ENCODE results near the gene ST6GALNAC5.

The ST6GALNAC5 gene

DNA sequence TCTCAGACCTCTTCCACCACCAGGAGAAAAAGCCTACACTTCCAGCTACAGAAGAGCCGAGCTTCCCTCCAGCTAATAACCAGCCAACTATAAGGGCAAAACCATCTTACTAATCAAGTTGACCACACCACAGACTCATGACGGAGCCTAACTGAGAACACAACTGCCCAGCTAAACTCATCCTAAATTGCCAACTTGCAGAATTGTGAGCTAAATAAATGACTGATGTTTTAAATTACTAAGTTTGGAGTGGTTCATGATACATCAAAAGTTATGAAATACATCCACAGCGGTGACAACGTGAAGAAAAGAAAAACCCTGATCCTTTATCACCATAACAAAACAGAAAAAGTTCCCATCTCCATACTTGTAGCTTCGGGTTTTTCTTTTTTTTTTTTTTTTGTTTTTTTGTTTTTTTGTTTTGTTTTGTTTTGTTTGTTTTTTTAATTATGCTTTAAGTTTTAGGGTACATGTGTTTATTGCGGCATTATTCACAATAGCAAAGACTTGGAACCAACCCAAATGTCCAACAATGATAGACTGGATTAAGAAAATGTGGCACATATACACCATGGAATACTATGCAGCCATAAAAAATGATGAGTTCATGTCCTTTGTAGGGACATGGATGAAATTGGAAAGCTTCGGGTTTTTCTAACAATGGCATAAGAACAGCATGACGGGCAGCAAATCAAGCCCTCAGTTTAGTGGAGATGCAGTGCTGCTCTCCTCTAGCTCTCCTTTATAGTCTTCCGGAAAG, 229.4 kb downstream of the ST6GALNAC5 start:
- in situ Hi-C loops (cut with HindIII; ENCODE audit: low sequenced_read_pairs): no loop called here

DNA sequence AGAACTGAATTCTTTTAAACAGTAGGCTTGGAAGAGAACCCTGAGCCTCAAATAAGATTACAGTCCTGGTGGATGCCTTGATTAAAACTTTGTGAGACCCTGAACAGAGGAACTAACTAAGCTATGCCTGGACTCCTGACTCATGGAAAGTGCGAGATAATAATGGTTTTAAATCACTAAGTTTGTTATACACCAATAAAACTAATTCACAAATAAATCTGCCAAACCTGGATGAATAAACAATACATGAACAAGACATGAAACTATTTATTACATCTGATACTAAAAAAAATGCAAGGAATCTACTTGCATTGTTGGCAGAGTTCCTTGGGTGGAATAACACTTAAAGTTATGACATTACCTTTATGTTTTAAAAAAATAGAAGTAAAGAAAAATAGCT, 233.6 kb downstream of the ST6GALNAC5 start:
- in situ Hi-C loops (cut with HindIII; ENCODE audit: low sequenced_read_pairs): no loop called here

DNA sequence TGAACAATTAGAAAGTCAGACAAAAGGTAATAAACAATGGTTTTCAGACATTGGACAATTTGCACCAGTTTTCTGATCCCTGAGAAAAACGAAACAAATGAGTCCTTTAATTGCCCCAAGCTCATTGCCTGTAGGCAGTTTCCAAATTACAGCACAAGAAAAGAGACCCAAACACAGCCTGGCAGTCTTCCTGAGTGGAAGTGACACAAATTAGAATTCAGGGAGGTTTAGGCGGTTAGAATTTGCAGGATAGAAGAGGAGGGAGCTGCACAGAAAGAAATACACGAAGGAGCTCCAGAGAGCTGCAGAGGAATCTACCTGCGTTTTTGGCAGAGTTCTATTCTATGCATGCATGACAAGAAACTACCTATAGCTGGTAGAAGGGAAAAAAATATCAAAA, 236.2 kb downstream of the ST6GALNAC5 start:
- in situ Hi-C loops (cut with HindIII; ENCODE audit: low sequenced_read_pairs): no loop called here

DNA sequence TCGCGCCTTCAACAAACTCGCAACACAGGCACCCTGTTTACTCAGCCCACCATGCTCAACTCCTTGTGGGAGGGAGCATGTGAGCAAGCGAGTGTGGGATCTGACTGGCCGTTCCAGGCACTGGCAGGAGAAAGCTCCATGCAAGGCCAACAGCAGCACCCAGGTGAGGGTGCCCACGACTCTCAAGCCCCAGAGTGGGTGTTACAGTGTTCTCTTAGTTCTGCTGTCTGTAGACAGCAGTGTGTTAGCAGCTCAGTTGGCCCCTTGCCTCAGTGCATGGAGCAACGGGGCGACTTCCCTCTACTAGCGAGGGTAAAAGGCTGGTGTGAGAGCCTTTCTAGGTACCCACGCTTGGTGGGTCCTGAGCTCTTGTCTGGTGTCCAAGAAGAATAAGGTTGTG, 237.4 kb downstream of the ST6GALNAC5 start:
- in situ Hi-C loops (cut with HindIII; ENCODE audit: low sequenced_read_pairs): no loop called here
